ENCODE measurements around the gene TANGO2.

Gene TANGO2

Small RNAs within 50 kb of the gene (small RNA-seq; reads per million reads assigned to genes)
- gene MIR185 (0.47 to 2.4 reads per million in 2 experiments), gene MIR6816 (0 to 0.13 reads per million in 2 experiments), gene RF00017 (0 reads per million in 2 experiments)

All from SK-N-DZ (cell line).